GM23338 (cell line): Measurements from ENCODE around the gene SPTB. TPM values are rescaled to one million over a fixed set of nuclear protein-coding genes. Genes with fewer than 3 reads are reported as not detected.

ENCODE experiments used
- ATAC-seq: fragments of 200-7000 bp; cut with Tn5 transposase; 3 replicates; pipeline ENCODE4 v1.9.1; 2020
- DNase-seq: peaks from one replicate; pipeline ENCODE4 v3.0.0-alpha.2; 2015; ENCODE audit warnings: low spot score
- H2AFZ ChIP-seq: fragments of 200-600 bp; sonication (generic); 2 replicates; pipeline ENCODE4 v1.8.0; 2016; ENCODE audit warnings: antibody characterized with exemption, mild to moderate bottlenecking, moderate library complexity
- H3F3A ChIP-seq: fragments of 200-600 bp; sonication (generic); replicated peaks from 2 replicates; pipeline ENCODE4 v1.8.0; 2017; ENCODE audit warnings: antibody characterized with exemption, mixed run types, low read depth
- H3K27ac ChIP-seq: fragments of 200-600 bp; sonication (generic); 2 replicates; pipeline ENCODE4 v1.6.1; 2016; ENCODE audit warnings: low read depth
- H3K27me3 ChIP-seq: fragments of 200-600 bp; sonication (generic); 2 replicates; pipeline ENCODE4 v1.8.0; 2016; ENCODE audit warnings: mild to moderate bottlenecking, mixed run types, moderate library complexity; ENCODE audit not compliant: insufficient read depth
- H3K36me3 ChIP-seq: fragments of 200-600 bp; sonication (generic); 2 replicates; pipeline ENCODE4 v1.8.0; 2016; ENCODE audit warnings: mild to moderate bottlenecking; ENCODE audit not compliant: insufficient read depth
- H3K4me1 ChIP-seq: fragments of 200-600 bp; sonication (generic); 2 replicates; pipeline ENCODE4 v1.8.0; 2016; ENCODE audit warnings: mild to moderate bottlenecking, moderate library complexity; ENCODE audit not compliant: insufficient read depth
- H3K4me2 ChIP-seq: fragments of 200-600 bp; sonication (generic); 2 replicates; pipeline ENCODE4 v1.7.1; 2017; ENCODE audit warnings: mixed run types
- H3K4me3 ChIP-seq: fragments of 200-600 bp; sonication (generic); 2 replicates; pipeline ENCODE4 v1.6.1; 2016; ENCODE audit warnings: mixed run types
- H3K79me2 ChIP-seq: fragments of 200-600 bp; sonication (generic); replicated peaks from 2 replicates; pipeline ENCODE4 v1.8.0; 2017; ENCODE audit warnings: mild to moderate bottlenecking; ENCODE audit not compliant: insufficient read depth
- H3K9me2 ChIP-seq: fragments of 200-600 bp; sonication (generic); 2 replicates; pipeline ENCODE4 v1.8.0; 2017; ENCODE audit not compliant: insufficient read depth
- H4K20me1 ChIP-seq: fragments of 200-600 bp; sonication (generic); replicated peaks from 2 replicates; pipeline ENCODE4 v1.8.0; 2017; ENCODE audit warnings: mild to moderate bottlenecking; ENCODE audit not compliant: insufficient read depth
- H3K27ac Mint-ChIP-seq: 2 replicates; pipeline ENCODE4 v1.8.0; 2020; ENCODE audit warnings: inconsistent platforms, mild to moderate bottlenecking, moderate library complexity, mixed read lengths
- H3K27me3 Mint-ChIP-seq: 3 replicates; pipeline ENCODE4 v1.8.0; 2022; ENCODE audit warnings: low read depth, mild to moderate bottlenecking, moderate library complexity, mixed read lengths, inconsistent platforms; ENCODE audit not compliant: insufficient read depth, poor library complexity
- H3K36me3 Mint-ChIP-seq: 3 replicates; pipeline ENCODE4 v1.8.0; 2021; ENCODE audit warnings: low read depth, mild to moderate bottlenecking, inconsistent platforms, moderate library complexity, mixed read lengths
- H3K4me1 Mint-ChIP-seq: 3 replicates; pipeline ENCODE4 v1.8.0; 2020; ENCODE audit warnings: mild to moderate bottlenecking, inconsistent platforms, mixed read lengths
- H3K4me3 Mint-ChIP-seq: 3 replicates; pipeline ENCODE4 v1.8.0; 2021; ENCODE audit warnings: moderate library complexity, mild to moderate bottlenecking, inconsistent platforms, mixed read lengths
- H3K9me3 Mint-ChIP-seq: 3 replicates; pipeline ENCODE4 v1.8.0; 2020; ENCODE audit warnings: moderate library complexity, mild to moderate bottlenecking, inconsistent platforms, mixed read lengths
- CREB1 ChIP-seq: fragments of 250-450 bp; sonication (Bioruptor Pico); IDR thresholded peaks from 2 replicates; pipeline ENCODE4 v1.5.0; 2020; ENCODE audit warnings: low read depth, mild to moderate bottlenecking, moderate library complexity
- CTCF ChIP-seq, 2 experiments: fragments of 200-600 bp in 1 of 2; sonication (generic) in 1 of 2; conservative IDR thresholded peaks; 2 replicates each; pipeline versions ENCODE4 v1.5.1 to v1.6.1; 2016 to 2017; ENCODE audit warnings: antibody characterized with exemption in 2 of 2, low read depth in 2 of 2, mild to moderate bottlenecking in 2 of 2, moderate library complexity in 1 of 2
- ETS1 ChIP-seq: IDR thresholded peaks from 2 replicates; pipeline ENCODE4 v1.6.1; 2016; ENCODE audit warnings: antibody characterized with exemption
- EZH2 ChIP-seq: fragments of 200-600 bp; sonication (generic); IDR thresholded peaks from one replicate; pipeline ENCODE4 v1.8.0; 2017; ENCODE audit warnings: antibody characterized with exemption, mild to moderate bottlenecking, low read depth; ENCODE audit not compliant: unreplicated experiment
- JUNB ChIP-seq: IDR thresholded peaks from one replicate; pipeline ENCODE4 v1.6.1; 2016; ENCODE audit warnings: antibody characterized with exemption; ENCODE audit not compliant: unreplicated experiment
- NANOG ChIP-seq: IDR thresholded peaks from 2 replicates; pipeline ENCODE4 v1.6.1; 2016; ENCODE audit warnings: antibody characterized with exemption, borderline replicate concordance
- POLR2AphosphoS5 ChIP-seq: IDR thresholded peaks from 2 replicates; pipeline ENCODE4 v1.6.1; 2016; ENCODE audit warnings: antibody characterized with exemption, low read depth
- REST ChIP-seq: IDR thresholded peaks from one replicate; pipeline ENCODE4 v1.6.1; 2018; ENCODE audit warnings: antibody characterized with exemption; ENCODE audit not compliant: unreplicated experiment
- STAT1 ChIP-seq: IDR thresholded peaks from one replicate; pipeline ENCODE4 v1.6.1; 2016; ENCODE audit warnings: antibody characterized with exemption; ENCODE audit not compliant: unreplicated experiment
- ZNF114 ChIP-seq: fragments of 250-450 bp; sonication (Bioruptor Pico); IDR thresholded peaks from 2 replicates; pipeline ENCODE4 v1.5.0; 2020; ENCODE audit warnings: mild to moderate bottlenecking, moderate library complexity
- ZNF331 ChIP-seq: fragments of 250-450 bp; sonication (Bioruptor Pico); IDR thresholded peaks from 2 replicates; pipeline ENCODE4 v1.5.0; 2020; ENCODE audit warnings: low read depth, mild to moderate bottlenecking, moderate library complexity
- ZNF462 ChIP-seq: fragments of 250-450 bp; sonication (Bioruptor Pico); IDR thresholded peaks from 2 replicates; pipeline ENCODE4 v1.5.0; 2020; ENCODE audit warnings: mild to moderate bottlenecking, moderate library complexity
- polyA plus RNA-seq: library from polyadenylated mRNA; unstranded; fragments of >200 nt; fragmentation: Nextera tagmentation; extraction: Ambion mirVana; gene quantifications from 2 replicates; pipeline ENCODE4 v1.2.1, GENCODE V29; 2016
- total RNA-seq: library from RNA; depleted of rRNA; stranded (reverse); fragments of >200 nt; shearing (Covaris generic); gene quantifications from 2 replicates; pipeline ENCODE4 v1.2.3, GENCODE V29; 2014

The SPTB gene
- total and polyA plus RNA-seq, 2 experiments from 2014 or later, result 1.1 to 1.9 TPM

- TF ChIP-seq POLR2AphosphoS5 (no peak), CTCF (conservative IDR thresholded peaks at IDR 0.05; ENCODE audit: low read depth in 2 of 2) (no peak), EZH2 (no peak), ZNF114 (CRISPR knock-in tag) (no peak), JUNB (no peak), CREB1 (CRISPR knock-in tag) (no peak), ZNF462 (CRISPR knock-in tag) (no peak), STAT1 (no peak), ETS1 (no peak), NANOG (no peak), REST (no peak), ZNF331 (CRISPR knock-in tag) (no peak)
- Mint-ChIP-seq H3K9me3 (no peaks in the 10 kb centered on the region), H3K4me3 (no peak overlapping the region), H3K27me3 (peaks cover 5% of the 10 kb centered on the region), H3K36me3 (no peaks in the 10 kb centered on the region), H3K4me1 (peaks cover 13% of the 10 kb centered on the region), H3K27ac (no peak overlapping the region)
- Histone ChIP-seq H3K36me3 (no peaks in the 10 kb centered on the region), H4K20me1 (no peaks in the 10 kb centered on the region), H3K4me1 (peaks cover 9% of the 10 kb centered on the region; the same call in 1 of the 2 replicates), H3K4me2 (no peak overlapping the region), H3F3A (no peaks in the 10 kb centered on the region), H3K9me2 (no peaks in the 10 kb centered on the region), H3K27ac (no peak overlapping the region), H3K27me3 (no peaks in the 10 kb centered on the region), H2AFZ (no peak overlapping the region), H3K79me2 (peaks cover 25% of the 10 kb centered on the region), H3K4me3 (no peak overlapping the region)
- ATAC-seq, result no peak
- DNase-seq, result no peak
Measured at GRCh38 chr14:64912261-64912660, 32.6 kb upstream of the SPTB start.
